CD14-positive monocyte (primary cell): ENCODE measurements around the gene ENGASE. TPM values are rescaled to one million over a fixed set of nuclear protein-coding genes. Genes with fewer than 3 reads are reported as not detected.

Experiments used
- DNase-seq, 3 donors: peaks; one replicate each; pipeline ENCODE4 v3.0.0-alpha.2; 2011 to 2022
- H2AFZ ChIP-seq: 2 replicates; pipeline ENCODE4 v1.6.0; 2012; ENCODE audit warnings: mild to moderate bottlenecking, low read depth, low read length, inconsistent platforms; ENCODE audit not compliant: insufficient read depth, poor library complexity, severe bottlenecking
- H3K27ac ChIP-seq, 2 donors: 1 replicate in 1 of 2; 2 replicates in 1 of 2; pipeline ENCODE4 v1.5.1; 2012 to 2013; ENCODE audit warnings: low read length in 2 of 2, control low read depth in 1 of 2, inconsistent platforms in 1 of 2, low read depth in 1 of 2, mild to moderate bottlenecking in 1 of 2
- H3K27me3 ChIP-seq, 2 donors: one replicate each; pipeline versions ENCODE4 v1.6.0 to v1.6.1; 2011 to 2013; ENCODE audit warnings: low read length in 2 of 2; ENCODE audit not compliant: control insufficient read depth in 2 of 2, insufficient read depth in 2 of 2
- H3K36me3 ChIP-seq, 2 donors: replicated peaks in 1 of 2; 1 replicate in 1 of 2; 2 replicates in 1 of 2; pipeline versions ENCODE4 v1.5.1 to v1.6.1; 2012 to 2013; ENCODE audit warnings: low read length in 2 of 2, control low read depth in 1 of 2, inconsistent platforms in 1 of 2, mild to moderate bottlenecking in 1 of 2; ENCODE audit not compliant: insufficient read depth in 2 of 2, control insufficient read depth in 1 of 2
- H3K4me1 ChIP-seq, 2 donors: 1 replicate in 1 of 2; 2 replicates in 1 of 2; pipeline versions ENCODE4 v1.5.1 to v1.6.1; 2012 to 2013; ENCODE audit warnings: low read length in 2 of 2, control low read depth in 1 of 2, inconsistent platforms in 1 of 2, mild to moderate bottlenecking in 1 of 2, moderate library complexity in 1 of 2; ENCODE audit not compliant: insufficient read depth in 2 of 2, control insufficient read depth in 1 of 2
- H3K4me2 ChIP-seq: replicated peaks from 2 replicates; pipeline ENCODE3; 2012; ENCODE audit warnings: low read length, moderate library complexity, mild to moderate bottlenecking; ENCODE audit not compliant: poor library complexity, severe bottlenecking; ENCODE audit errors: extremely low read depth
- H3K4me3 ChIP-seq, 3 experiments: fragments of 200-600 bp in 1 of 3; sonication (generic) in 1 of 3; replicated peaks in 1 of 3; 1 replicate in 2 of 3; 2 replicates in 1 of 3; pipeline ENCODE4 v1.5.1; 2011 to 2013; ENCODE audit warnings: low read length in 3 of 3, mild to moderate bottlenecking in 3 of 3, control low read depth in 2 of 3, low read depth in 2 of 3, inconsistent platforms in 1 of 3, moderate library complexity in 1 of 3
- H3K79me2 ChIP-seq: 2 replicates; pipeline ENCODE4 v1.6.0; 2012; ENCODE audit warnings: mild to moderate bottlenecking, control low read depth, inconsistent platforms, low read length, moderate library complexity; ENCODE audit not compliant: insufficient read depth
- H3K9ac ChIP-seq: 2 replicates; pipeline ENCODE4 v1.6.0; 2017; ENCODE audit warnings: low read length, mild to moderate bottlenecking; ENCODE audit not compliant: insufficient read depth, poor library complexity, severe bottlenecking
- H3K9me3 ChIP-seq, 2 donors: replicated peaks in 1 of 2; 1 replicate in 1 of 2; 2 replicates in 1 of 2; pipeline versions ENCODE4 v1.5.1 to v1.6.1; 2012 to 2013; ENCODE audit warnings: low read length in 2 of 2, control low read depth in 1 of 2; ENCODE audit not compliant: control insufficient read depth in 1 of 2, insufficient read depth in 1 of 2
- H4K20me1 ChIP-seq: 2 replicates; pipeline ENCODE4 v1.6.0; 2012; ENCODE audit warnings: mild to moderate bottlenecking, low read length, control low read depth, moderate library complexity; ENCODE audit not compliant: insufficient read depth
- H3K27ac Mint-ChIP-seq, 7 donors: one replicate each; pipeline ENCODE4 v1.8.0; 2020; ENCODE audit warnings: mild to moderate bottlenecking in 7 of 7, mixed read lengths in 7 of 7, moderate library complexity in 6 of 7, inconsistent platforms in 2 of 7
- H3K27me3 Mint-ChIP-seq, 3 donors: one replicate each; pipeline ENCODE4 v1.8.0; 2021 to 2022; ENCODE audit warnings: low read depth in 3 of 3, mild to moderate bottlenecking in 3 of 3, mixed read lengths in 3 of 3, moderate library complexity in 3 of 3, inconsistent platforms in 1 of 3
- H3K36me3 Mint-ChIP-seq, 2 donors: one replicate each; pipeline ENCODE4 v1.8.0; 2020; ENCODE audit warnings: mixed read lengths in 2 of 2, inconsistent platforms in 1 of 2, mild to moderate bottlenecking in 1 of 2
- H3K4me1 Mint-ChIP-seq: one replicate; pipeline ENCODE4 v1.8.0; 2020; ENCODE audit warnings: mild to moderate bottlenecking, mixed read lengths
- H3K4me3 Mint-ChIP-seq, 2 donors: one replicate each; pipeline ENCODE4 v1.8.0; 2020; ENCODE audit warnings: mild to moderate bottlenecking in 2 of 2, mixed read lengths in 2 of 2, moderate library complexity in 1 of 2
- H3K9me3 Mint-ChIP-seq, 7 donors: one replicate each; pipeline ENCODE4 v1.8.0; 2020 to 2022; ENCODE audit warnings: mixed read lengths in 7 of 7, mild to moderate bottlenecking in 6 of 7, moderate library complexity in 6 of 7, inconsistent platforms in 2 of 7
- WGBS: methylation state at CpG from one replicate; pipeline ENCODE4 v1.1.5; 2013; ENCODE audit warnings: missing lambda C conversion rate; ENCODE audit not compliant: insufficient coverage; 5-methylcytosine and 5-hydroxymethylcytosine counted together
- intact Hi-C, 2 donors: fragments of 100-400 bp; cut with micrococcal nuclease; formaldehyde crosslinking; loops; one replicate each; pipeline versions ENCODE4 v1.15.0 to v1.15.1; 2023
- polyA plus RNA-seq, 3 donors: library from polyadenylated mRNA; depleted of rRNA in 1 of 3; unstranded in 2 of 3; stranded (reverse) in 1 of 3; fragments of 300-500 nt in 2 of 3; fragments of >200 nt in 1 of 3; fragmentation: Illumina TruSeq in 2 of 3; gene quantifications; 1 replicate in 2 of 3; 2 replicates in 1 of 3; pipeline ENCODE4 v1.2.3, GENCODE V29; 2012 to 2021
- TF ChIP-seq, protein P1 (sequence below): fragments of 200-600 bp; IDR thresholded peaks from one replicate; pipeline ENCODE4 v1.8.0; 2022; ENCODE audit warnings: antibody characterized with exemption, mild to moderate bottlenecking

The ENGASE gene
- polyA plus RNA-seq, 3 donors, result 2.6 to 150 (median 3.0) TPM

DNA sequence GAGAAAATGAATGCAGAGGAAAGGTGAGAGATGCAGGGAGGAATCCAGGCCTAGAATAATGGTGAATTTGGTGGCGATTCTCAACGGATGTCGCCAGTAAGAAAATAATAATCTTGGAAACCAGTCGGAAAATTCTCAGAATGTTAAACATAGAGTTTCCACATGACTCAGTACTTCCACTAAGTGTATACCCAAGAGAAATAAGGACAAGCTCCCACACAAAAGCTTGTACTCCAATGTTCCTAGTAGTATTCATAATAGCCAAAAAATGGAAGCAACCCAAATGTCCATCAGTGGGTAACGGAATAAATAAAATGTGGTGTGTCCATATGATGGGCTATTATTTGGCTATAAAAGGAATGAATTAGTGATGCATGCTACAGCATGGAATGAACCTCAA, 19.4 kb upstream of the ENGASE start:
- Histone ChIP-seq H3K9me3 (peaks cover 0 to 11% of the 10 kb centered on the region in 2 donors), H3K79me2 (no peaks in the 10 kb centered on the region), H3K4me3 (no peak overlapping the region), H3K4me1 (peaks cover 19 to 21% of the 10 kb centered on the region in 2 donors), H3K27ac (no peak overlapping the region), H3K9ac (no peak overlapping the region), H3K27me3 (no peaks in the 10 kb centered on the region), H4K20me1 (no peaks in the 10 kb centered on the region), H3K36me3 (no peaks in the 10 kb centered on the region), H3K4me2 (no peak overlapping the region), H2AFZ (no peak overlapping the region)
- peaks cover 23% of the 10 kb centered on the region for H3K4me1 Mint-ChIP-seq
- no CpG with 5 or more reads among the region's 5 CpGs for WGBS
- DNase-seq, result no peak
- H3K9me3 Mint-ChIP-seq, result peaks cover 11 to 27% (median 16%) of the 10 kb centered on the region in 7 donors
- peaks cover 0 to 1% of the 10 kb centered on the region in 2 donors for H3K36me3 Mint-ChIP-seq
- peaks cover 7 to 9% (median 7%) of the 10 kb centered on the region in 3 donors for H3K27me3 Mint-ChIP-seq
- no peak overlapping the region for H3K27ac Mint-ChIP-seq
- intact Hi-C loops, result no loop called here
- TF ChIP-seq, protein P1, sequence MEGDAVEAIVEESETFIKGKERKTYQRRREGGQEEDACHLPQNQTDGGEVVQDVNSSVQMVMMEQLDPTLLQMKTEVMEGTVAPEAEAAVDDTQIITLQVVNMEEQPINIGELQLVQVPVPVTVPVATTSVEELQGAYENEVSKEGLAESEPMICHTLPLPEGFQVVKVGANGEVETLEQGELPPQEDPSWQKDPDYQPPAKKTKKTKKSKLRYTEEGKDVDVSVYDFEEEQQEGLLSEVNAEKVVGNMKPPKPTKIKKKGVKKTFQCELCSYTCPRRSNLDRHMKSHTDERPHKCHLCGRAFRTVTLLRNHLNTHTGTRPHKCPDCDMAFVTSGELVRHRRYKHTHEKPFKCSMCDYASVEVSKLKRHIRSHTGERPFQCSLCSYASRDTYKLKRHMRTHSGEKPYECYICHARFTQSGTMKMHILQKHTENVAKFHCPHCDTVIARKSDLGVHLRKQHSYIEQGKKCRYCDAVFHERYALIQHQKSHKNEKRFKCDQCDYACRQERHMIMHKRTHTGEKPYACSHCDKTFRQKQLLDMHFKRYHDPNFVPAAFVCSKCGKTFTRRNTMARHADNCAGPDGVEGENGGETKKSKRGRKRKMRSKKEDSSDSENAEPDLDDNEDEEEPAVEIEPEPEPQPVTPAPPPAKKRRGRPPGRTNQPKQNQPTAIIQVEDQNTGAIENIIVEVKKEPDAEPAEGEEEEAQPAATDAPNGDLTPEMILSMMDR, result no peak
- H3K4me3 Mint-ChIP-seq, result no peak overlapping the region

DNA sequence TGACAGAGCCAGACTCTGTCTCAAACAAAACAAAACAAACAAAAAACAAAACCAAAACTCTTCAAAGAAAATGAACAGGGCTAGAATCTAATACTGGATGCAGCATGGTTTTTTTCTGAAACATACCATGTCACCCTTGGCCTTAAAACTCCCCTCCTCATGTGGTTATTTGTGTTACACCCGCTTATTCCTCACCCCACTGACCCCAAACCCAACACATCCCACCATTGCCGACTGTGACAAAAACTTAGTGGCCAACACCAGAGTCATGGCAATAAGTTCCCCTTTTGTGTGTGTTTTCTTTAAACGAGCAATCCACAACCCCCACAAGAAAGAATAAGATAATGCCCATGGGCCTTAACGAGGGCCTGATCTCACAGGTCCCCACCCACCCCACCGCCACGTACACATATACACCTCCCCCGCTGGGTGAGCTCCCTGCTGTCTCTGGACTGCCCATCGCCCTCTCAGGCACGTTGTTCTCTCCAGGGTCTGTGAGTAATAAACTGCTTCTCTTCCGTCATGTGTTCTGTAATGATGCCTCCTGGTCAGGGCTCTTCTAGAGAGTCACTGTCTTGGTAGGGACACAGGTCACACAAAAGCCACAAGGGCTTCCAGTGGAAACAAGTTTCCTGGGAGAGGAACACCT, 16.8 kb upstream of the ENGASE start:
- intact Hi-C loops, result no loop called here
- peak overlapping the region in 1 of 3 experiments; percentile 38 for H3K4me3 ChIP-seq

More for the DNA sequence above, 16.8 kb upstream of the ENGASE start:
- Histone ChIP-seq H3K27ac (peak overlapping the region in 1 of 2 donors; percentile 45), H3K4me1 (peaks cover 19 to 21% of the 10 kb centered on the region in 2 donors), H3K4me2 (peak overlapping the region; percentile 60), H3K9me3 (peaks cover 0 to 11% of the 10 kb centered on the region in 2 donors), H4K20me1 (no peaks in the 10 kb centered on the region), H2AFZ (peak overlapping the region; percentile 50), H3K9ac (no peak overlapping the region), H3K79me2 (no peaks in the 10 kb centered on the region), H3K27me3 (no peaks in the 10 kb centered on the region), H3K36me3 (no peaks in the 10 kb centered on the region)
- H3K9me3 Mint-ChIP-seq, result peaks cover 9 to 27% (median 16%) of the 10 kb centered on the region in 7 donors
- H3K4me1 Mint-ChIP-seq, result peaks cover 23% of the 10 kb centered on the region
- peaks cover 2 to 6% (median 5%) of the 10 kb centered on the region in 3 donors for H3K27me3 Mint-ChIP-seq
- WGBS, result 58% methylated on average over 5 of the region's 10 CpGs
- peak overlapping the region; percentile 32 to 80 for H3K4me3 Mint-ChIP-seq
- peak in 2 of 3 donors; percentile 22 to 28 for DNase-seq
- peaks cover 0 to 1% of the 10 kb centered on the region in 2 donors for H3K36me3 Mint-ChIP-seq
- TF ChIP-seq, protein P1, result no peak
- peak overlapping the region; percentile 73 to 90 (median 84) for H3K27ac Mint-ChIP-seq
